Motor neuron (in vitro differentiated cells): ENCODE measurements around the gene NMNAT1. TPM values are rescaled to one million over a fixed set of nuclear protein-coding genes. Genes with fewer than 3 reads are reported as not detected.

Experiments
- ATAC-seq, 8 experiments: fragments of 200-7000 bp; cut with Tn5 transposase; replicated peaks in 6 of 8; 2 replicates each; pipeline ENCODE4 v1.8.0; 2021; ENCODE audit warnings: mild to moderate bottlenecking in 8 of 8, moderate library complexity in 8 of 8
- H3K27ac ChIP-seq, 2 donors: fragments of 250-450 bp; sonication (Bioruptor Pico); 2 replicates each; pipeline ENCODE4 v1.9.0; 2021; ENCODE audit warnings: antibody characterized with exemption in 2 of 2, mild to moderate bottlenecking in 2 of 2, moderate library complexity in 1 of 2
- H3K4me1 ChIP-seq, 2 donors: fragments of 250-450 bp; sonication (Bioruptor Pico); replicated peaks in 1 of 2; 2 replicates each; pipeline ENCODE4 v1.6.1; 2021; ENCODE audit warnings: antibody characterized with exemption in 2 of 2, mild to moderate bottlenecking in 2 of 2, moderate library complexity in 1 of 2
- H3K4me3 ChIP-seq, 5 donors: fragments of 250-450 bp; sonication (Bioruptor Pico); 2 replicates each; pipeline ENCODE4 v1.9.0; 2021; ENCODE audit warnings: antibody characterized with exemption in 5 of 5, mild to moderate bottlenecking in 5 of 5, moderate library complexity in 4 of 5
- WGBS, 10 experiments: fragments of 450-650 bp; shearing (Covaris generic); methylation state at CpG; one replicate each; pipeline ENCODE4 v1.0.0; 2022; 5-methylcytosine and 5-hydroxymethylcytosine counted together
- in situ Hi-C, 9 experiments: fragments of 400-800 bp; cut with MboI; loops; one replicate each; pipeline ENCODE4 v1.15.0; 2021; ENCODE audit warnings: low sequenced_read_pairs in 9 of 9, low pct_unique_long_range_greater_than_20kb in 2 of 9; ENCODE audit not compliant: unreplicated experiment in 9 of 9
- total RNA-seq, 8 experiments: library from RNA; unstranded; fragments of 300-600 nt; gene quantifications; 2 replicates each; pipeline versions ENCODE4 v1.2.3 to v1.2.4, GENCODE V29; 2022

Gene NMNAT1
- total RNA-seq, result 10 to 100 TPM in 3 of 8 experiments, 1 to 10 TPM in 5; 7.4 to 16.3 (median 9.4) TPM

- Histone ChIP-seq H3K4me3 (peak within 1 kb of the TSS; percentile 61 to 88 (median 69)), H3K27ac (peak within 1 kb of the TSS; percentile 62 to 86), H3K4me1 (peaks cover 9 to 10% of the 10 kb centered on the region in 2 donors)
- in situ Hi-C loops, result loop anchor here in 1 of 9 experiments (25.0 kb wide), 1 partner anchor 469 kb away; no protein-coding TSS in a partner anchor
- WGBS, 10 experiments, result 0 to 13% (median 1%) methylated on average over 3 to 38 of the region's 53 CpGs; no CpG with 5 or more reads in 2 of the 10 experiments
- peak; percentile 97 to 100 (median 100) for ATAC-seq
Observed at GRCh38 chr1:9942939-9943788, at the start of gene NMNAT1, which contains the start of gene LZIC. Gene NMNAT1, plus strand, starts transcription at chr1:9943475. Its CDS starts 28,599 bp downstream, at chr1:9972074. Gene LZIC, minus strand, starts transcription at chr1:9943391. Its CDS starts 6,772 bp downstream, at chr1:9936619.

DNA sequence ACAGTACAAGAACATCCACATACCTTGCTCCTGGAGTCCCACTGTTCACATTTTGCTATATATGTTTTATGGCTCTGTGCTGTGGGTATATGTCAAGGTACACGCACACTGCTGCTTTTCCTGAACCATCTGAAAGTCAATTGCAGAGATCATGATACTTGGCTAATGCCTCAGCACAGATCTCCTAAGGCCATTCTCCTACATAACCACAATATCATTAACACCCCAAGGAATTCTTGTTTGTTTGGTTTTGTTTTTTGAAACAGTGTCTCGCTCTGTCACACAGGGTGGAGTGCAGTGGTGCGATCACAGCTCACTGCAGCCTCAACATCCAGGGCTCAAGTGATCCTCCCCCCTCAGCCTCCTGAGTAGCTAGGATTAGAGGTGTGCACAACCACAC lies 49.2 kb upstream of the NMNAT1 start:
- in situ Hi-C loops, result loop anchor here in 1 of 9 experiments (25.0 kb wide), 1 partner anchor 518 kb away; no protein-coding TSS in a partner anchor
- 67 to 100% (median 91%) methylated on average over 1 to 3 of the region's 3 CpGs; no CpG with 5 or more reads in 4 of the 10 experiments for WGBS, 10 experiments
- peak in 2 of 8 experiments; percentile 6 to 46 for ATAC-seq
- Histone ChIP-seq H3K4me3 (no peak overlapping the region), H3K27ac (no peak overlapping the region), H3K4me1 (peaks cover 3 to 7% of the 10 kb centered on the region in 2 donors)

GRCh38 chr1:9900142-9901043 lies 42.9 kb upstream of the NMNAT1 start:
- ATAC-seq, result peak in 3 of 8 experiments; percentile 15 to 19 (median 17)
- H3K4me3 ChIP-seq, result no peak overlapping the region
- 67 to 97% (median 91%) methylated on average over 2 to 14 of the region's 18 CpGs; no CpG with 5 or more reads in 1 of the 10 experiments for WGBS, 10 experiments
- H3K27ac ChIP-seq, result no peak overlapping the region
- in situ Hi-C loops, result no loop called here
- H3K4me1 ChIP-seq, result no peaks in the 10 kb centered on the region

- WGBS, 10 experiments, result 63 to 100% (median 86%) methylated on average over 1 to 7 of the region's 9 CpGs; no CpG with 5 or more reads in 2 of the 10 experiments
- in situ Hi-C loops, result no loop called here
- no peaks in the 10 kb centered on the region for H3K4me1 ChIP-seq
- ATAC-seq, result peak in 1 of 8 experiments; percentile 19
- no peak overlapping the region for H3K27ac ChIP-seq
- no peak overlapping the region for H3K4me3 ChIP-seq
Observed at GRCh38 chr1:9901148-9902059, 41.9 kb upstream of the NMNAT1 start.

- in situ Hi-C loops, result no loop called here
- WGBS, 10 experiments, result 93 to 100% (median 97%) methylated on average over 2 to 6 of the region's 6 CpGs; no CpG with 5 or more reads in 7 of the 10 experiments
- ATAC-seq, result no peak
- H3K27ac ChIP-seq, result no peak overlapping the region
- H3K4me3 ChIP-seq, result no peak overlapping the region
- no peaks in the 10 kb centered on the region for H3K4me1 ChIP-seq
Observed at GRCh38 chr1:9902060-9902452, 41.2 kb upstream of the NMNAT1 start.

DNA sequence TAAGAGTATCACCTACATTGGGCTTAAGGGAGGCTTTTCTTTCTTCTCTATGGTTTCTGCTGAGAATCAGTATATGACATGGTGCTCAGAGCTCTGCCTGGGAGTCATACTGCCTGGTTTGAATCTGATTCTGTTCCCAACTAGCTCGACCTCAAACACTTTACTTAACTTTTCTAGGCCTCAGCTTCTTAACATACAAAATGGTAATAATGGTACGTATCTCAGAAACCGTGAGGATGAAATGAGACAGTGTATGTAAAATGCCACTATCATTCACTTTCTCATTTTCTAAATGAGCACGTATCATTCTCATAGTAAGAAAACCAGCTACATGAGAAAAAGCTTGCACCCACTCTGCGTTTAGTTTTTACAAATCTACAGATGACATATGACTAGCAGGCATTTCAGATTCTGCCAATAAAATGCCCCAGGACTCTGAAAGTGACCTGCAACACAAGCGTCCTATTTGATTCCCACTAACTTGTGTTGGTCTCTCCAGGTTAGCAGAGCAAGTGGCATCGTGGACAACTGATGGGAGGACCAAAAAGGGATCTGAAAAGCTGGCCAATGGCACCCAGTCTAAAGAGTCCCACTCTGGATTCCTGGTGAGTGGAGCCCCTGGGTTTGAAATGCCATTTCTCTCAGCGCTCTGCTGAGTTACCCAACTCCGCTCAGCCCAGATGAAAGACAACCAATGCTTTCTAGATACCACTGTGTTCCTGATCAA lies 39.3 kb upstream of the NMNAT1 start:
- 62 to 100% (median 85%) methylated on average over 2 to 9 of the region's 9 CpGs for WGBS, 10 experiments

GRCh38 chr1:9904596-9904995 lies 38.7 kb upstream of the NMNAT1 start:
- in situ Hi-C loops, result no loop called here
- WGBS, 10 experiments, result 0 to 100% (median 80%) methylated on average over 1 to 3 of the region's 3 CpGs; no CpG with 5 or more reads in 1 of the 10 experiments
- ATAC-seq, result peak in 1 of 8 experiments; percentile 18
- Histone ChIP-seq H3K27ac (no peak overlapping the region), H3K4me3 (no peak overlapping the region), H3K4me1 (peaks cover 5 to 7% of the 10 kb centered on the region in 2 donors)

More for the DNA sequence above, 39.3 kb upstream of the NMNAT1 start:
- Histone ChIP-seq H3K4me1 (peaks cover under 1 to 2% of the 10 kb centered on the region in 2 donors), H3K4me3 (no peak overlapping the region), H3K27ac (no peak overlapping the region)
- no peak for ATAC-seq
- in situ Hi-C loops, result no loop called here

GRCh38 chr1:9905010-9905409 lies 38.3 kb upstream of the NMNAT1 start:
- ATAC-seq, result no peak
- in situ Hi-C loops, result no loop called here
- Histone ChIP-seq H3K27ac (no peak overlapping the region), H3K4me1 (peaks cover 5 to 7% of the 10 kb centered on the region in 2 donors), H3K4me3 (no peak overlapping the region)
- 51 to 100% (median 84%) methylated on average over 1 to 4 of the region's 4 CpGs for WGBS, 10 experiments

DNA sequence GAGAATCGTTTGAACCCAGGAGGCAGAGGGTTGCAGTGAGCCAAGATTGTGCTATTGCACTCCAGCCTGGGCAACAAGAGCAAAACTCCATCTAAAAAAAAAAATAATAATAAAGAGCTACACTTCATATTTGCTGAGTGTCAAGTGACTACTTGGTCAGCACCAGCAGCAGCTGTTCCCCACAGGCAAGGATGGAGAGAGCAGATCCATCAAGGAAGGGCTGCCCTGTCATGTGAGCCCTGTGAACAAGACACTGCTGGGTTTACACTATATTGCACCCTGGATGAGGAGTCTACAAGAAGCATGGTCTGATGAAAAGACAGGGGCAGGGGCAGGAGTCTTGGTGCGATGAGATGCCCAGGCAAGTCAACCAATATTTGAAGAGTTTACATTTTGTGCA lies 36.8 kb upstream of the NMNAT1 start:
- in situ Hi-C loops, result no loop called here
- ATAC-seq, result no peak
- H3K4me3 ChIP-seq, result no peak overlapping the region
- H3K4me1 ChIP-seq, result peaks cover 10 to 11% of the 10 kb centered on the region in 2 donors
- no peak overlapping the region for H3K27ac ChIP-seq
- WGBS, 10 experiments, result 71 to 100% (median 86%) methylated on average over 1 to 2 of the region's 2 CpGs; no CpG with 5 or more reads in 3 of the 10 experiments

GRCh38 chr1:9907441-9907840 lies 35.8 kb upstream of the NMNAT1 start:
- no peak for ATAC-seq
- Histone ChIP-seq H3K27ac (no peak overlapping the region), H3K4me1 (peaks cover 10 to 12% of the 10 kb centered on the region in 2 donors), H3K4me3 (no peak overlapping the region)
- 50 to 93% (median 83%) methylated on average over 2 to 5 of the region's 5 CpGs; no CpG with 5 or more reads in 2 of the 10 experiments for WGBS, 10 experiments
- in situ Hi-C loops, result no loop called here

DNA sequence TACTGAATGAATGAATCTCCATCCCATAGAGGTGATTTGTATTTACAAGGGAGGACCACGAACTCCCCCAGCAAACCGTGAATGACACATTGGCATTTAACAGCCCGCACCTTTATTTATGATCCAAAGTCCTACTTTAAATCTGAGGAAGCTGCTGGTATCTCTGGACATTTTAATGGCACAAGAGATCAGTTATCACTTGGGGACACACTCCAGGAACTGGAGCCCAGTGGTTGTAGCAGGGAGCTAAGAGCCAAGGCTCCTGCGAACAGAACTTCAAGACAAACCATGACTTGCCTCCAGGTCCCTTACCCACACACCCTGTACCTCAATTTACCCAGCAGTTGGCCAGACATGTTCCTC lies 34.4 kb upstream of the NMNAT1 start:
- in situ Hi-C loops, result no loop called here
- Histone ChIP-seq H3K4me1 (peaks cover 10 to 12% of the 10 kb centered on the region in 2 donors), H3K4me3 (peak overlapping the region; percentile 47 to 74 (median 55)), H3K27ac (no peak overlapping the region)
- WGBS, 10 experiments, result 60 to 86% (median 83%) methylated on average over 2 to 4 of the region's 4 CpGs; no CpG with 5 or more reads in 2 of the 10 experiments
- ATAC-seq, result no peak
